Fibroblast of skin of left biceps (primary cell): ENCODE results near the gene WEE1.

Source experiments
- DNase-seq, 2 experiments: peaks; one replicate each; pipeline ENCODE4 v3.0.0-alpha.2; 2013; ENCODE audit warnings: low read depth in 2 of 2

Gene WEE1

DNA sequence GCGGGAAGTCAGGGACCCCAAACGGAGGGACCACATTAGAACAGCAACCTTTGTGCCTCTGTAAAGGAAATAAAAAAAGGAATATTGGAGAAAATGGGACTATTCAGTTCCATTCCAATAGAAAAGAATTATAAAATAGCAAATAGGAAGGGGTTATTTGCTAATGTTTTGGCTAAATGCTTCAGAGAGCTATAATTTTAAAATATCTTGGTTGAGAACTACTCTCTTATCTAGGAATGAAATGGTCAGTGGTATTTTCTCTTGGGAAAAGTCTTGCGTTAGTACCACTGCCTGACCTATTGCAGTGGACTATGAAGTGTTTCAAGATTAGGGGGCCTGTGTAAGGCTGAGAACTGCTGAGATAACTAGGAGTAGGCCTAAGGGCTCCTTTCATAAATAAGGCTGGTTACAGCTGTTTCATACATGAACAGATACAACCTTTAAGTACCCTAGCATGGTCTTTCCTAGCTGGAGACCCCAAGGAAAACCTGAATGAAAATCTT, 6.9 kb upstream of the WEE1 start:
- no peak for DNase-seq

DNA sequence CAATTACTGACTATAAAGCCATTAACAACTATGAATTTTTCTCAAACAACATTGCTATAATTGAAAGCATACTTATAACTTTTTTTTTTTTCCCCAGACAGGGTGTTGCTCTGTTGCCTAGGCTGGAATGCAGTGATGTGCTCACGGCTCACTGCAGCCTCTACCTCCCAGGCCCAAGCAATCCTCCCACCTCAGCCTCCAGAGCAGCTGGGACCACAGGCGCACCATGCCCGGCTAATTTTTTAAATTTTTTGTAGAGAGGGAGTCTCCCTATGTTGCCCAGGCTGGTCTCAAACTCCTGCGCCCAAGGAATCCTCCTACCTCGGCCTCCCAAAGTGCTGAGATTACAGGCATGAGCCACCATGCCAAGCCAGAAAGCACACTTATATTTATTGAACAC, 6.1 kb upstream of the WEE1 start:
- no peak for DNase-seq

DNA sequence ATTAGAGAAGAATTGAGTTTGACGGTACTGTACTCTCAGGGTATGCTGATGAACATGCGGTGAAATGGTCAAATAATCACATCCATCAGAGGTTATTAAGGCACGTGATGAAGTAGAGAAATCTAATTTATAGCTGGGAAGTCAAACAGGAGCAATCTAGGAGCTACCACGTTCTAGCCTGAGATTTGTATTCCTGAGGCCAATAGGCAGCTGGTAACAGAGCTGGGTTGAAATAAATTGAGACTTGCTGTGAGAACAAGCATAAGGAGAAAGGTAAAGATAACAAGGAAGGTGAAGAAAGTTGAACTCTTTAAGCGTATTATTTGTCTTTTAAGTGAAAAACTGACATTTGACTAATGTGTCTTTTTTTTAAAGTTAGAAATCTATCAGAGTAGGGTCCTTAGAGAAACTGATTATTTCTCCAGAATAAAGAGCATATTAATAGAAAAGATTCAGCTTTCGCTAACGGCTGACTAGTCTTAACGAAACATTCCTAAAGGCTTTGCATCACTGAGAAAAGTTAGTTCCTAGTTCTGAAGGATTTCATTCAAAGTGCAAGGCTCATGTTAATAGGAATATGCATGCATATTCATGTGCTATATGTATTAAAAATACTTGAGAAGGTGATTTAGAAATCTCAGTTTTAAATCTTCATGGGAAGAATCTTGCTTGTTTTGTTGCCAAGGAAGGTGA, 5.2 kb upstream of the WEE1 start:
- DNase-seq, result no peak

DNA sequence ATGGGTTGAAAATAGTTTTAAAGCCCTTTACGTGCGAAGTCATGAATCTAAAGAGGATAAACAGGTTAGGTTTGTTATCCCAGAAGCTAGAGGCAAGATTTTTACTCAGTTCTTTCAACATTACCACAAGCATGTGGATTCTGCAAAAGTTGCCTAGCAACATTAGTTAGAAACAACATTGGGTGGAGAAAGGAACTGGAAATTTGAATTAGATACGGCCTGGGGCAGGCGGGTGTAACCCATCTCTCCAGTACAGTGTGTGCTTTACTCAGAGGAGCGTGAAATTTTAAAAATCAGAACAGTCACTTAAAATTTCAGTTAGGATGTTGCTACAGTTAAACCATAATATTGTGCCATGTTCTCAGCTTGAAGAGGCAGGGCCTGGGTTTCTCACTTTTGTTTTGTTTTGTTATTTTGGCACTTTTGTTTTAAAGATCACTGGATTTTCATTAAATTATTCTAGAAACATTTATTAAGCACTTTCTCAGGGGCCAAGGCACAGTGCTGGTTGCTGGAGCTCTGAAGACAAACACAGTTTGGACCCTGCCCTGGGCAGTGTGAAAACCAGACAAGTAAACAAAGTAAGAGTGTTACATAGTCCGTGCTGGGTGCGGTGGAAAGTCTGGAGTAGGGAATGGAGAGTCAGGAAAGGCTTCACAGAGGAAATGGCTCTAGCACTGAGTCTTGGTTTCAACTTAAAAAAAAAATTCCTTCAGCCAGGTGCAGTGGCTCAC, 4.4 kb upstream of the WEE1 start:
- peak; percentile 58 to 65 for DNase-seq

DNA sequence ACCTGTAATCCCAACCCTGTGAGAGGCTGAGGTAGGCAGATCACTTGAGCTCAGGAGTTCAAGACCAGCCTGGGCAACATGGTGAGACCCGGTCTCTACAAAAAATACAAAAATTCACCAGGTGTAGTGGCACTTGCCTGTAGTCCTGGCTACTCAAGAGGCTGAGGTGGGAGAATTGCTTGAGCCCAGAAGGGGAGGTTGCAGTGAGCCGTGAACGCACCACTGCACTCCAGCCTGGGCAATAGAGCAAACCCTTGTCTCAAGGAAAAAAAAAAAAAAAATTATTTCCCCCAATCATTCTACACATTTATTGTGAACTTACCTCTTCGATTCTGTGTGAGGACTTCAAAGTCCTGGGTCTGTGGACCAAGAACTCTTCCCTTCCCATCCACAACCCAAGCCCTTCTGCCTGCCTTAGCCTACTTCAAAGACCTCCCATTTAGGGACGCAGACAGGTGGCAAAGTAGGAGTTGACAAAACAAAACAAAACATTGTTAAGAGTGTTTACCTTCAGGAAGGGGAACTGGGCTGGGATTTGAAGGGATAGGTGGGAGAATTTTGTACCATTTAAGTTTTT, 3.8 kb upstream of the WEE1 start:
- DNase-seq, result no peak

DNA sequence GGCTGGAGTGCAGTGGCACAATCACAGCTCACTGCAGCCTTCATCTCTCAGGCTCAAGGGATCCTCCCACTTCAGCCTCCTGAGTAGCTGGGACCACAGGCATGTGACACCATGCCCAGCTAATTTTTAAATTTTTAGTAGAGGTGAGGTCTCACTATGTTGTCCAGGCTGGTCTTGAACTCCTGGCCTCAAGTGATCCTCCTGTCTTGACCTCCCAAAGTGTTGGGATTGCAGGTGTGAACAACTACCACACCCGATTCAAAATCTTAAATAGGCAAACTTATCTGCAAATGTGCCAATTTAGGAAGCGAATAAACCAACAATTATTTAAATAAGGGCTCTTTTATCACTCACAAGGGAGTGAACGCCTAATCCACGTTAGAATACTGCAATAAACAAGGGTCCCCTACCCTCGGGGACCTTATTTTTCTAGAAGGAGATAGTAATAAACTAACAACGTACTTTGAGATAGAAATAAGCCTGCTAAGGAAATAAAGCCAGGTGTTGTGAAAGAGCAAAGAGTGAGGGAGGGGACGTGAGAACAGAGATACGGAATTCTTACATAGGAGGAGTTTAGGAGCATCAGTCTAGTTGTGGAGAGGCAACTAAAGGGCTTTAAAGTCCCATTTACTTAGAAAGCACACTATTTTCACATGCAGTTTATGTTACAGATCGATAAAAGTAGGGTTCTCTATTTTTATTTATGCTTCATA, 3.0 kb upstream of the WEE1 start:
- DNase-seq, result no peak

DNA sequence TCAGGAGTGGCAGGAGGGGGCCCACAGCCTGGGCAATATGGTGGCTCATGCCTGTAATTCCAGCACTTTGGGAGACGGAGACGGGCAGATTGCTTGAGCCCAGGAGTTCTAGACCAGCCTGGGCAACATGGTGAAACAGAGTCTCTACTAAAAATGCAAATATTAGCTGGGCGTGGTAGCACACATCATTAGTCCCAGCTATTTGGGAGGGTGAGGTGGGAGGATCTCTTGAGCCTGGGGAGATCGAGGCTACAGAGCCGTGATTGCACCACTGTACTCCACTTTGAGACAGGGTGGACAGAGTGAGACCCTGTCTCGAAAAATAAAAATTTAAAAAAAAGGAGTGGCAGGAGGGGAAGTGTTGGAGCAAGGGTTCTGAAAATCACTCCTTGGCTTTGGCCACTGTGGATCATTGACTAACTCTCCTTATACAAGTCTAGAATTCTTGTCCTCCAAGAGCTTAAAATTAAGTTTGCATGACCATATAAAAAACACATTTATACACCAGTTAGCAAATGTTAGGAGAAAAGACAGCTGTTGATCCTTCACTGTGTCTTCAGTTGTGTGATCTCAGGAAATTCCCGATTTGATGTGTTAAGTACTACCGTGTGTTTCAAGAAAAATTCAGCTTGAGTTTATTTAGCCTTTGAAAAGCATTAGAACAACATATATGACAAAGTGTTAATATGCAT, 2.3 kb upstream of the WEE1 start:
- no peak for DNase-seq

DNA sequence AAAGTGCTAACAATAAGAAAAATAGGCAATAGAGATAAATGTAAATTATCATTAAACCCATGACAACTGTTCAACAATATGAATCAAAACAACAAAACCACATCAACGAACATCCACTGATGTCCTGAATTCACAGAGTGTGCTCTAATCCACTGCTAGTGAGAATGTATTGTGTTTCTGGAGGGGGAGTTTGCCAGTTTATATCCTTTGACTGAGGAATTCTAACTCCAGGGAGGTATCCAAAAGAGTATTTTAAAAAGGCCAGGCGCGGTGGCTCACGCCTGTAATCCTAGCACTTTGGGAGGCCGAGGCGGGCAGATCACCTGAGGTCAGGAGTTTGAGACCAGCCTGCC, 1.7 kb upstream of the WEE1 start:
- DNase-seq, result no peak

DNA sequence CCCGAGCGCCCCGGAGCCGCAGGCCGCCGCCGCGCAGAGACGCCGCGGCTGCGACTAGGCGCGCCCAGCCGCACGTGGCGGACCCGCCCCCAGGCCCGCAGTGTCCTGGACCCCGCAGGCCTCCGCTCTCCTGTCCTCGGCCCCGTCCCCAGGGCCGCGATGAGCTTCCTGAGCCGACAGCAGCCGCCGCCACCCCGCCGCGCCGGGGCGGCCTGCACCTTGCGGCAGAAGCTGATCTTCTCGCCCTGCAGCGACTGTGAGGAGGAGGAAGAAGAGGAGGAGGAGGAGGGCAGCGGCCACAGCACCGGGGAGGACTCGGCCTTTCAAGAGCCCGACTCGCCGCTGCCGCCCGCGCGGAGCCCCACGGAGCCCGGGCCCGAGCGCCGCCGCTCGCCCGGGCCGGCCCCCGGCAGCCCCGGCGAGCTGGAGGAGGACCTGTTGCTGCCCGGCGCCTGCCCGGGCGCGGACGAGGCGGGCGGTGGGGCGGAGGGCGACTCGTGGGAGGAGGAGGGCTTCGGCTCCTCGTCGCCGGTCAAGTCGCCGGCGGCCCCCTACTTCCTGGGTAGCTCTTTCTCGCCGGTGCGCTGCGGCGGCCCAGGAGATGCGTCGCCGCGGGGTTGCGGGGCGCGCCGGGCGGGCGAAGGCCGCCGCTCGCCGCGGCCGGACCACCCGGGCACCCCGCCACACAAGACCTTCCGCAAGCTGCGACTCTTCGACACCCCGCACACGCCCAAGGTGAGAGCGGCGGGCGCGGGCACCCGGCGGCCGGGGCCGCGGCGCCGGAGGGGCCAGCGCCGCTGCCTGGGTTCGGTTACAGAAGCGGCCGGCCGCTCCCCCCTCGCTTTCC, 528 bp downstream of the WEE1 start:
- DNase-seq, result no peak

DNA sequence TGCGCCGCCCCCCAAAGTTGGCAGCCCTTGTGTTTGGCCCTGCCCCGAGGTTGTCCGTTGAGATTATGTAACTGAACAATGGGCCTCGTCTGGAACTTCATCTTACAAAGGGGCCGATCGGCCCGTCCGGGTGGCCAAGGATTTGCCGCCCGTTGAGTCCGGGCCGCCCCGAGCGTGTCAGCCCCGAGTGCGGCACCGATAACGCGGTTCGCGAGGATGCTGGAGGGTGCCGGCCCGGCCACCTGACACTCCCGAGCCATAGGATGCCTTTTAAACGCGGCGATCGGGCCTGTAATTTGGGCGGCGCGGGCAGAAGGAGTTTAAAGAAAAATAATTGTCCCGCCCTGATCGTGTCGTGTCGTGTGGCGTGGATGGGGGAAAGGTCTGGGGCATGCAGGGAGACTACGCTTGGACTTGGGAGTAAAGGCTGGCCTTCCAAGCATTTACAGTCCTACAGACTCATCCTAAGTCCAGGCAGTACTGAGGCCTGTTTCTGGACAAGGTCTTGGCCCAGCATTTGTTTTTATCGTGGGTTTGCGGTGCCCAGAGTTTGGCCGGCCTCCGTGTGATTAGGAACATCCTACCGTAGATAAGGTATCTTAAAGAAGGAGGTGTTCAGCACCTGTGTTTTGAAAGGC, 1.3 kb downstream of the WEE1 start:
- no peak for DNase-seq

DNA sequence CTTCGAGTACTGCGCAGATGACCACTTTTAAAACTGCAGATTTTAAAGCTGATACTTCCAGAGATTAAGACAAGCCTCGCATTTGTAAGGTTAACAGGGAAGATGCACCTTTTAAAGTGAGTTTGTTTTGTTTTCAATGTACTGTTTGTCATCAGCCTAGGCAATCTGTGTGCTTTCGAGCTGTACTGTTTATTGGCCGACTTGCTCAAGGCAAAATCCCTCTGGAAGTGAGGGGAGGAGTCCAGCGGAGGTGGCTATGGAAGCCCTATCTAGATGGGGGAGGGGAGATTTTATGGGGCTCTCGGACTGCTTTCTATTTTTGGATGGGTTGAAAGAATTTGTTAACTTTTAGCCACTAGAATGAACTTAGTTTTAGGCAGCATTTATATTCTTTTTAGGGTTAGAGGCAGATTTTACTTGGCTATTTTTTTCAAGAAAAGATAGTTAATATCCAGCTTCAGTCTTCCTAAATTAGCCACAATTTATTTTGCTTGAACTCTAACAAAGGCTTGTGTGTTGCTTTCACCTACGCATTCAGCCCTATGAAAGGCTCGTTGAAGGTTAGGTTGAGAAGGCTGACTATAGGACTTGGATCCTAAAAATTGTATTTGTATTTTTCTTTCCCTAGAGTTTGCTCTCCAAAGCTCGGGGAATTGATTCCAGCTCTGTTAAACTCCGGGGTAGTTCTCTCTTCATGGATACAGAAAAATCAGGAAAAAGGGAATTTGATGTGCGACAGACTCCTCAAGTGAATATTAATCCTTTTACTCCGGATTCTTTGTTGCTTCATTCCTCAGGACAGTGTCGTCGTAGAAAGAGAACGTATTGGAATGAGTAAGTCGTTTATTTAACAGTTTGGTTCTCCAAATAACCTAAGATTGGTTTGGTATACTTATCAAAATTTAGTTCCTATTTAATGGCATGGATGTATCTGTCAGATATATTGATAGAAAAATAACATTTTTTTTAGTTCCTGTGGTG, 2.1 kb downstream of the WEE1 start:
- no peak for DNase-seq

DNA sequence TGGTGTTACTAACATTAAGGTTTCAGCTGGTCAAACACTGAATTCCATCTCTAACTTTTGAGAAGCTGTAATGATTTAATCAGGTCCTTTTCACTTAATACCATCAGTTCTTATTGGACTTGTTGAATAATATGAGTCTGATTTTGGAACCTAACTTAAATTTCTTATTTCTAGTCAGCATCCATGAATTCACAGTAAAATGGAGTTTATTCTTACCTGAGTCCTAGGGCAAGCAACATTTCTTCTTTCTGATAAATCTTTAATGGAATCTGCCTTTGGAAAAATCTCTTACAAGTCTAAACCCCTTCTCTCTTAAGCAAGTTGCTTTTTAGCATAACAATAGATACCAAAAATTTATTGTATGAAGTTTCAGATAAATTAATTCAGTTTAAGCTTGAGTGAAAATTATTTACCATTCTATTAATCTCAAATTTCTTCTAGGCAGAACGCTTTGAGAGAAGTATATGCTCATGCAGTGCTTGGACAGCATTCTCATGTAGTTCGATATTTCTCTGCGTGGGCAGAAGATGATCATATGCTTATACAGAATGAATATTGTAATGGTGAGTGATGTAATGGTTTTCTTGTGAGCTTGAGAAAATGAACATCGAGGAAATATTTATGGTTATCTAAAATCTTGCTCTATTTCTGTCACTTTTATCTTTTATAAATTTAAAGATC, 3.4 kb downstream of the WEE1 start:
- DNase-seq, result no peak

DNA sequence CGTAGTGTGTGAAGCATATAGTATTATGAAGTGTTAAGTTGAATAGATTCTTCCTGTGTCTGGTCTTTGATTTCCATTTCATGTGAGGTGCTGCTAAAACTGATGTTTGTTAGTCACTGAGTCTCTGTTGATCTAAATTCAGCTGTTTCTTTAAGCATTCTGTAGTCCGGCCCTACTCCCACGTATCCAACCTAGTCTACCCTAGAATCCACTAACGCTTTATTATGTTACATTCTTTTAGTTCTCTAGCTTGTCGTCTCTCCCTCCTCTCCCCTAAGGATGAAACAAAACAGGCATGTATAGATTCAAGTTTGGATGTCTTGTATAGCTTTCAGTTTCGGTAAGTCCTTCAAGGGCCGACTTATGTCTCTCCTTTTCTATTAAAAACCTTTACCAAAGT, 4.1 kb downstream of the WEE1 start:
- DNase-seq, result no peak

DNA sequence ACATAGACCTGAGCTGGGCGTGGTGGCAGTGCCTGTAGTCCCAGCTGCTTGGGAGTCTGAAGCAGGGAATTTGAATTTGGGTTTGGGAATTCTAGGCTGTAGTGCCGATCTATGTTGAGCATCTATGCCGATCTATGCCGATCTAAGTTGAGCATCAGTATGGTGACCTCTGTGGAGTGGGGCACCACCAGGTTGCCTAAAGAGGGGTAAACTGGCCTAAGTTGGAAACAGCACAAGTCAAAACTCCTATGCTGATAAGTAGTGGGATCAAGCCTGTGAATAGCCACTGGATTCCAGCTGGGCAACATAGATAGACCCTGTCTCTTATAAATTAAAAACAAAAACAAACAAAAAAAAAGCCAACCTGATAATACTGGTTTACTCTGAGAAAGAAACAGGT, 7.4 kb downstream of the WEE1 start:
- no peak for DNase-seq

DNA sequence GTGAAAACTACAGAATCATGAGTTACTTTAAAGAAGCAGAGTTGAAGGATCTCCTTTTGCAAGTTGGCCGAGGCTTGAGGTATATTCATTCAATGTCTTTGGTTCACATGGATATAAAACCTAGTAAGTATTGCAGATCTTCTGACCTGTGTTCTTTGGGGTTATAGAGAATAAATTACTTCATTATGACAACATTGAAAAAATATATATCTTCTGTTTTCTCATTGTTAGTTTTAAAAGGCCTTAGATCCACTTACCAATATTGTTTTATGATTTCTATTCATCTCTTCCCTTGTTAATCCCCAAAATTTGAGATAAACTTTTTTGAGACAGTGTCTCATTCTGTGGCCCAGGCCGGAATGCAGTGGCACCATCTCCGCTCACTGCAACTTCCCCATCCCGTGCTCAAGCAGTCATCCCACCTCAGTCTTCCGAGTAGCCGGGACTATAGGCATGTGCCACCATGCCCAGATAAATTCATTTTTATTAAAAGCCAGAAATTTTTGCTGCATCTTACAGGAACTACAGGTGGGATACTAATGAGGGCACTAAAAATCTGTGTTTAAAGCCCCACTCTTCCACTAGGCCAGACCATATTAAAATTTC, 8.2 kb downstream of the WEE1 start:
- no peak for DNase-seq

DNA sequence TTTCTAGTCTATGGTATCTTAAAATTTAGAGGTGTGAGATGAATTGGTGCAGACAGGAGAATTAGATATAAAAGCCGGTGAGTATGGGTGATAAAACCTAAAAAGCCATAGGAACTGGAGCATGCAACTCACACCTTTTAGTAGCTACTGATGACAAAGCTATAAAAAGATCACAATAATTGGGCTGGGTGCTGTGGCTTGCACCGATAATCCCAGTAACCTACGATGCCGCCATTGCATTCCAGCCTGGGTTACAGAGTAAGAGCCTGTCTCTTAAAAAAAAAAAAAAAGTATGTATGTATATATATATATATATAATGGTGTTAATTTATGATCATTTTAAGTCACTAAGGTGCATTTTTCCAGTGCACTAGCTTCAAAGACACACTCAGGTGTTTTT, 17.2 kb downstream of the WEE1 start:
- no peak for DNase-seq

DNA sequence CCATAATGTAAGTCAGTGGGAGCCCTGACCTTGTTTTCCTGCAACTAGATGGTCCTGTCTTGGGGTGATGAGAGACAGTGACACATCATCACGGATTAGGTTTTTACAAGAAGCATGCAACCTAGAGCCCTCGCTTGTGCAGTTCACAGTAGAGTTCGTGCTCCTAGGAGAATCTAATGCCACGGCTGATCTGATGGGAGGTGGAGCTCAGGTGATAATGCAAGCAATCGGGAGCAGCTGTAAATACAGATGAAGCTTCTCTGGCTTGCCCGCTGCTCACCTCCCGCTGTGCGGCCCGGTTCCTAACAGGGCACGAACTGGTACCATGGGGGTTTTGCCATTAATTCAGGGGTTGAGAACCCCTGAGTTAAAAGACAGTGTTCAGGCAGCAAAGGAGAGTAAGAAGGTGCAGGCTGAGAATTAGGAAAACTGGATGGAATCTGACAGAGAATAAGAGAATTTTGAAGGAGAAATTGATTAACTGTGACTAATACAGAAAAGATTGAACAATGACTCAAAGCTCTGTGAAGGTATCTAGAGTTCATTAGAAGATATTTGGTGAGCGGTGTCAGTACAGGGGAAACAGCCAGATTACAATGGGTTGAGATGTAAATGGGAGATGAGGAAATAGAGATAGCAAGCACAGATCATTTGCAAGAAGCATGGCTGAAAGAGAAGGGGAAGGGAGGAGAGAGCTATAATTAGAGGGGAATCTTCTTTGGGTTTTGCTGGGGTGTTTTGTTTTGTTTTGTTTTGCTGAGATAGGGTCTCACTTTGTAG, 21.0 kb downstream of the WEE1 start:
- no peak for DNase-seq
